HCT116 (cell line): ENCODE results near the gene STIMATE.

Experiments
- POLR2A ChIP-seq: IDR thresholded peaks from 2 replicates; pipeline ENCODE4 v1.7.0; 2011; ENCODE audit warnings: borderline replicate concordance; ENCODE audit not compliant: insufficient read depth, insufficient read length; ENCODE audit errors: extremely low read depth
- RAD21 ChIP-seq: IDR thresholded peaks from 2 replicates; pipeline ENCODE4 v1.6.1; 2012; ENCODE audit warnings: low read depth, mild to moderate bottlenecking
- SP1 ChIP-seq: IDR thresholded peaks from 2 replicates; pipeline ENCODE4 v1.6.1; 2012; ENCODE audit warnings: low read depth
- ZFX ChIP-seq: fragments of 450-650 bp; IDR thresholded peaks from 2 replicates; pipeline ENCODE4 v1.6.1; 2017

DNA sequence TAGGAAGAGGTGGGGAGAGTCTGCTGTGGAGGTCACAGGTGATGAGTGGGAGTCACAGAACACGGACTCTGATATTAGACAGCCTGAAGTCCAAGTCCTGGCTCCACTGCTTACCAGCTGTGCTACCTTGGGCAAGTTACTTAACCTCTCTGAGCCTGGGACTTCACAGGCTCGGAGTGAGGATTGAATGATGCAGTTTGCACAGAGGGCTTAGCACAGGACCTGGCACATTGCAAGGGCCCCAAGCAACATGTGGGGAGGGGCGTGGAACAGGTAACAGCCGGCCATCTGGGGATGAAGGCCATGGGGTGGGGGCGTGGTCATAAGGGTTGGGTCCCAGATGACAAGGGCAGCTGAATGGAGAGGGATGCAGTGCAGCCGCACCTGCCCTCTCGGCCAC, 107.0 kb downstream of the STIMATE start:
- TF ChIP-seq RAD21 (no peak), SP1 (no peak), POLR2A (no peak), ZFX (no peak)
